K562 (cell line): ENCODE results near the gene RNASE3. TPM values are rescaled to one million over a fixed set of nuclear protein-coding genes. Genes with fewer than 3 reads are reported as not detected.
A peak's percentile ranks its signal among the peaks of the same experiment; 100 is the strongest.

Experiments used
- E2F3 ChIP-seq: fragments of 250-450 bp; sonication (Bioruptor Pico); IDR thresholded peaks from 2 replicates; pipeline ENCODE4 v1.4.0; 2020; ENCODE audit warnings: mild to moderate bottlenecking
- E2F6 ChIP-seq, 2 experiments: IDR thresholded peaks; 2 replicates each; pipeline ENCODE4 v1.6.1; 2011; ENCODE audit warnings: borderline replicate concordance in 1 of 2, control low read depth in 1 of 2, low read depth in 1 of 2, low read length in 1 of 2, mild to moderate bottlenecking in 1 of 2, mixed read lengths in 1 of 2, moderate library complexity in 1 of 2; ENCODE audit not compliant: insufficient read depth in 1 of 2, insufficient read length in 1 of 2, poor library complexity in 1 of 2, severe bottlenecking in 1 of 2; ENCODE audit errors: extremely low read depth in 1 of 2
- MAFG ChIP-seq: fragments of 450-650 bp; conservative IDR thresholded peaks from 2 replicates; pipeline ENCODE4 v1.6.1; 2016; ENCODE audit warnings: missing genetic modification characterization, missing compliant biosample characterization
- MAFK ChIP-seq: IDR thresholded peaks from 2 replicates; pipeline ENCODE4 v1.6.1; 2011; ENCODE audit warnings: low read length, improper control_type of control experiment
- MTA1 ChIP-seq: fragments of 450-650 bp; IDR thresholded peaks from 2 replicates; pipeline ENCODE4 v1.6.1; 2017; ENCODE audit warnings: borderline replicate concordance
- NKRF ChIP-seq: fragments of 450-650 bp; IDR thresholded peaks from 2 replicates; pipeline ENCODE4 v1.6.1; 2016; ENCODE audit warnings: borderline replicate concordance
- PBX2 ChIP-seq, 2 experiments: IDR thresholded peaks in 1 of 2; conservative IDR thresholded peaks in 1 of 2; 2 replicates each; pipeline ENCODE4 v1.6.1; 2016; ENCODE audit warnings: low read depth in 2 of 2, mild to moderate bottlenecking in 1 of 2, missing compliant biosample characterization in 1 of 2, missing genetic modification characterization in 1 of 2, moderate library complexity in 1 of 2
- PTTG1 ChIP-seq: fragments of 450-650 bp; IDR thresholded peaks from 2 replicates; pipeline ENCODE4 v1.6.1; 2016; ENCODE audit warnings: low read depth, mild to moderate bottlenecking, missing genetic modification characterization, missing compliant biosample characterization
- TARDBP ChIP-seq: fragments of 450-650 bp; IDR thresholded peaks from 2 replicates; pipeline ENCODE4 v1.6.1; 2016
- TCF7 ChIP-seq: sonication (generic); IDR thresholded peaks from 2 replicates; pipeline ENCODE4 v1.6.1; 2016; ENCODE audit warnings: antibody characterized with exemption, borderline replicate concordance
- ZNF347 ChIP-seq: fragments of 450-650 bp; formaldehyde crosslinking; IDR thresholded peaks from 2 replicates; pipeline ENCODE4 v1.4.0; 2020; ENCODE audit warnings: low read depth, mild to moderate bottlenecking, moderate library complexity
- polyA plus RNA-seq, 8 experiments: library from polyadenylated mRNA; depleted of rRNA in 4 of 8; stranded (reverse) in 5 of 8; unstranded in 3 of 8; fragments of >200 nt; fragmentation: Nextera tagmentation in 2 of 8; fragmentation: Illumina TruSeq in 1 of 8; extraction: Ambion mirVana in 2 of 8; extraction: Trizol in 1 of 8; gene quantifications; 2 replicates each; pipeline versions ENCODE4 v1.2.1 to v1.2.3, GENCODE V29; 2011 to 2014; ENCODE audit warnings: inconsistent platforms in 1 of 8, missing spikeins in 1 of 8
- total RNA-seq, 7 experiments: library from RNA; depleted of rRNA in 6 of 7; stranded (reverse); fragments of >200 nt in 6 of 7; fragmentation: Illumina TruSeq in 2 of 7; extraction: Trizol in 2 of 7; gene quantifications; 2 replicates each; pipeline versions ENCODE4 v1.2.1 to v1.2.3, GENCODE V29; 2011 to 2021; ENCODE audit warnings: low replicate concordance in 1 of 7
- TF ChIP-seq, protein P1 (sequence below): fragments of 450-650 bp; IDR thresholded peaks from 2 replicates; pipeline ENCODE4 v1.6.1; 2016; ENCODE audit warnings: antibody characterized with exemption
- TF ChIP-seq, protein P2 (sequence below): sonication (generic); formaldehyde crosslinking; IDR thresholded peaks from 2 replicates; pipeline ENCODE4 v1.8.1; 2023; ENCODE audit warnings: mild to moderate bottlenecking, missing genetic modification reagents
- TF ChIP-seq, protein P3 (sequence below): fragments of 450-650 bp; formaldehyde crosslinking; IDR thresholded peaks from 2 replicates; pipeline ENCODE4 v1.4.0; 2020; ENCODE audit warnings: mild to moderate bottlenecking, moderate library complexity
- TF ChIP-seq, protein P4 (sequence below): fragments of 250-450 bp; sonication (Bioruptor Pico); IDR thresholded peaks from 2 replicates; pipeline ENCODE4 v1.6.1; 2021; ENCODE audit warnings: mild to moderate bottlenecking

RNASE3 gene
- total and polyA plus RNA-seq, 9 of the 15 experiments (the other 6 are each of a cell fraction or from before 2014, with no cell fraction given): not detected

- TF ChIP-seq, protein P1, sequence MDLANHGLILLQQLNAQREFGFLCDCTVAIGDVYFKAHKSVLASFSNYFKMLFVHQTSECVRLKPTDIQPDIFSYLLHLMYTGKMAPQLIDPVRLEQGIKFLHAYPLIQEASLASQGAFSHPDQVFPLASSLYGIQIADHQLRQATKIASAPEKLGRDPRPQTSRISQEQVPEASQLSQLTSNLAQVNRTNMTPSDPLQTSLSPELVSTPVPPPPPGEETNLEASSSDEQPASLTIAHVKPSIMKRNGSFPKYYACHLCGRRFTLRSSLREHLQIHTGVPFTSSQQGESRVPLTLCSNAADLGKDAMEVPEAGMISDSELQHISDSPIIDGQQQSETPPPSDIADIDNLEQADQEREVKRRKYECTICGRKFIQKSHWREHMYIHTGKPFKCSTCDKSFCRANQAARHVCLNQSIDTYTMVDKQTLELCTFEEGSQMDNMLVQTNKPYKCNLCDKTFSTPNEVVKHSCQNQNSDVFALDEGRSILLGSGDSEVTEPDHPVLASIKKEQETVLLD: no peak
- TF ChIP-seq, protein P2, sequence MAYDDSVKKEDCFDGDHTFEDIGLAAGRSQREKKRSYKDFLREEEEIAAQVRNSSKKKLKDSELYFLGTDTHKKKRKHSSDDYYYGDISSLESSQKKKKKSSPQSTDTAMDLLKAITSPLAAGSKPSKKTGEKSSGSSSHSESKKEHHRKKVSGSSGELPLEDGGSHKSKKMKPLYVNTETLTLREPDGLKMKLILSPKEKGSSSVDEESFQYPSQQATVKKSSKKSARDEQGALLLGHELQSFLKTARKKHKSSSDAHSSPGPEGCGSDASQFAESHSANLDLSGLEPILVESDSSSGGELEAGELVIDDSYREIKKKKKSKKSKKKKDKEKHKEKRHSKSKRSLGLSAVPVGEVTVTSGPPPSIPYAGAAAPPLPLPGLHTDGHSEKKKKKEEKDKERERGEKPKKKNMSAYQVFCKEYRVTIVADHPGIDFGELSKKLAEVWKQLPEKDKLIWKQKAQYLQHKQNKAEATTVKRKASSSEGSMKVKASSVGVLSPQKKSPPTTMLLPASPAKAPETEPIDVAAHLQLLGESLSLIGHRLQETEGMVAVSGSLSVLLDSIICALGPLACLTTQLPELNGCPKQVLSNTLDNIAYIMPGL (CRISPR knock-in tag): no peak
- no peak for TF ChIP-seq E2F3 (CRISPR knock-in tag)
- TF ChIP-seq TARDBP: no peak
- no peak for TF ChIP-seq NKRF
- TF ChIP-seq ZNF347 (CRISPR knock-in tag): no peak
- TF ChIP-seq, protein P3, sequence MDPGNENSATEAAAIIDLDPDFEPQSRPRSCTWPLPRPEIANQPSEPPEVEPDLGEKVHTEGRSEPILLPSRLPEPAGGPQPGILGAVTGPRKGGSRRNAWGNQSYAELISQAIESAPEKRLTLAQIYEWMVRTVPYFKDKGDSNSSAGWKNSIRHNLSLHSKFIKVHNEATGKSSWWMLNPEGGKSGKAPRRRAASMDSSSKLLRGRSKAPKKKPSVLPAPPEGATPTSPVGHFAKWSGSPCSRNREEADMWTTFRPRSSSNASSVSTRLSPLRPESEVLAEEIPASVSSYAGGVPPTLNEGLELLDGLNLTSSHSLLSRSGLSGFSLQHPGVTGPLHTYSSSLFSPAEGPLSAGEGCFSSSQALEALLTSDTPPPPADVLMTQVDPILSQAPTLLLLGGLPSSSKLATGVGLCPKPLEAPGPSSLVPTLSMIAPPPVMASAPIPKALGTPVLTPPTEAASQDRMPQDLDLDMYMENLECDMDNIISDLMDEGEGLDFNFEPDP (CRISPR knock-in tag): no peak
- no peak for TF ChIP-seq MAFK
- TF ChIP-seq E2F6 (IDR thresholded peaks at IDR 0.05; ENCODE audit: borderline replicate concordance in 1 of 2, extremely low read depth in 1 of 2, insufficient read depth in 1 of 2, insufficient read length in 1 of 2, low read depth in 1 of 2, low read length in 1 of 2, poor library complexity in 1 of 2, severe bottlenecking in 1 of 2): no peak
- TF ChIP-seq PBX2 (CRISPR knock-in tag; IDR thresholded peaks at IDR 0.05; ENCODE audit: low read depth): no peak
- TF ChIP-seq PBX2 (tag; conservative IDR thresholded peaks at IDR 0.05; ENCODE audit: low read depth): 0 out of 2 replicates have a peak, but pooled peaks have one; percentile 54
- TF ChIP-seq MTA1: no peak
- no peak for TF ChIP-seq PTTG1 (tag)
- 0 out of 2 replicates have a peak, but pooled peaks have one; percentile 7 for TF ChIP-seq MAFG (tag)
- TF ChIP-seq, protein P4, sequence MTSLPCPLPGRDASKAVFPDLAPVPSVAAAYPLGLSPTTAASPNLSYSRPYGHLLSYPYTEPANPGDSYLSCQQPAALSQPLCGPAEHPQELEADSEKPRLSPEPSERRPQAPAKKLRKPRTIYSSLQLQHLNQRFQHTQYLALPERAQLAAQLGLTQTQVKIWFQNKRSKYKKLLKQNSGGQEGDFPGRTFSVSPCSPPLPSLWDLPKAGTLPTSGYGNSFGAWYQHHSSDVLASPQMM (CRISPR knock-in tag): no peak
- no peak for TF ChIP-seq TCF7
Measured at GRCh38 chr14:20848316-20848954, 42.8 kb upstream of the RNASE3 start (continued).
